ES-I3 (cell line): ENCODE measurements around the gene NRG3.
"Not testable (repeated sequence)": the region's sequence is repeated elsewhere in the genome, so short reads cannot be mapped to it uniquely, and the experiment has no call there.

Experiments
- H3K36me3 ChIP-seq: 2 replicates; pipeline ENCODE4 v1.6.1; 2013; ENCODE audit warnings: mild to moderate bottlenecking, low read length, control low read depth, moderate library complexity; ENCODE audit not compliant: insufficient read depth
- H3K4me1 ChIP-seq: 2 replicates; pipeline ENCODE4 v1.6.1; 2013; ENCODE audit warnings: mild to moderate bottlenecking, control low read depth, low read length; ENCODE audit not compliant: insufficient read depth
- H3K9ac ChIP-seq: 2 replicates; pipeline ENCODE4 v1.6.1; 2013; ENCODE audit warnings: low read depth, mild to moderate bottlenecking, low read length, moderate library complexity
- H3K9me3 ChIP-seq: 2 replicates; pipeline ENCODE4 v1.6.1; 2013; ENCODE audit warnings: mild to moderate bottlenecking, low read length, moderate library complexity; ENCODE audit not compliant: control insufficient read depth, insufficient read depth

Gene NRG3

GRCh38 chr10:82040336-82040735, 165.3 kb downstream of the NRG3 start:
- H3K4me1 ChIP-seq, result peaks cover 12% of the 10 kb centered on the region
- H3K9ac ChIP-seq, result no peak overlapping the region
- no peaks in the 10 kb centered on the region for H3K36me3 ChIP-seq
- H3K9me3 ChIP-seq, result no peaks in the 10 kb centered on the region

GRCh38 chr10:82041018-82041417, 166.0 kb downstream of the NRG3 start:
- Histone ChIP-seq H3K9me3 (no peaks in the 10 kb centered on the region), H3K36me3 (no peaks in the 10 kb centered on the region), H3K4me1 (peaks cover 12% of the 10 kb centered on the region), H3K9ac (no peak overlapping the region)

GRCh38 chr10:82056391-82056790, 181.4 kb downstream of the NRG3 start:
- Histone ChIP-seq H3K9ac (no peak overlapping the region), H3K4me1 (no peaks in the 10 kb centered on the region), H3K9me3 (no peaks in the 10 kb centered on the region), H3K36me3 (no peaks in the 10 kb centered on the region)

- H3K9ac ChIP-seq, H3K4me1 ChIP-seq, H3K9me3 ChIP-seq, H3K36me3 ChIP-seq: not testable (repeated sequence)
These were observed 192.2 kb downstream of the NRG3 start for GRCh38 chr10:82067192-82067591.

- peaks cover 7% of the 10 kb centered on the region; the same call in 1 of the 2 replicates for H3K4me1 ChIP-seq
- H3K36me3 ChIP-seq, result no peaks in the 10 kb centered on the region
These were observed 193.5 kb downstream of the NRG3 start for GRCh38 chr10:82068501-82068900.

GRCh38 chr10:82071231-82071630, 196.2 kb downstream of the NRG3 start:
- Histone ChIP-seq H3K36me3 (no peaks in the 10 kb centered on the region), H3K9ac (no peak overlapping the region), H3K9me3 (no peaks in the 10 kb centered on the region), H3K4me1 (peaks cover 7% of the 10 kb centered on the region; the same call in 1 of the 2 replicates)

More at GRCh38 chr10:82068501-82068900, 193.5 kb downstream of the NRG3 start:
- Histone ChIP-seq H3K9me3 (no peaks in the 10 kb centered on the region), H3K9ac (no peak overlapping the region)

- Histone ChIP-seq H3K9ac (no peak overlapping the region), H3K4me1 (peaks cover 7% of the 10 kb centered on the region; the same call in 1 of the 2 replicates), H3K9me3 (no peaks in the 10 kb centered on the region), H3K36me3 (no peaks in the 10 kb centered on the region)
These were observed 197.1 kb downstream of the NRG3 start for GRCh38 chr10:82072124-82072523.

- no peak overlapping the region for H3K9ac ChIP-seq
- H3K36me3 ChIP-seq, result no peaks in the 10 kb centered on the region
- H3K4me1 ChIP-seq, result no peaks in the 10 kb centered on the region
- H3K9me3 ChIP-seq, result no peaks in the 10 kb centered on the region
These were observed 200.6 kb downstream of the NRG3 start for GRCh38 chr10:82075605-82076004.

GRCh38 chr10:82084496-82084895, 209.5 kb downstream of the NRG3 start:
- Histone ChIP-seq H3K9me3 (no peaks in the 10 kb centered on the region), H3K9ac (no peak overlapping the region), H3K36me3 (no peaks in the 10 kb centered on the region), H3K4me1 (peaks cover 4% of the 10 kb centered on the region; the same call in 1 of the 2 replicates)

GRCh38 chr10:82084904-82085303, 209.9 kb downstream of the NRG3 start:
- Histone ChIP-seq H3K9me3 (no peaks in the 10 kb centered on the region), H3K9ac (no peak overlapping the region), H3K36me3 (no peaks in the 10 kb centered on the region), H3K4me1 (peaks cover 7% of the 10 kb centered on the region; the same call in 1 of the 2 replicates)

GRCh38 chr10:82089327-82089726, 214.3 kb downstream of the NRG3 start:
- peaks cover 7% of the 10 kb centered on the region; the same call in 1 of the 2 replicates for H3K4me1 ChIP-seq
- H3K36me3 ChIP-seq, result no peaks in the 10 kb centered on the region
- H3K9ac ChIP-seq, result no peak overlapping the region
- no peaks in the 10 kb centered on the region for H3K9me3 ChIP-seq

- Histone ChIP-seq H3K9me3 (no peaks in the 10 kb centered on the region), H3K9ac (no peak overlapping the region), H3K36me3 (no peaks in the 10 kb centered on the region), H3K4me1 (peaks cover 7% of the 10 kb centered on the region; the same call in 1 of the 2 replicates)
These were observed 216.4 kb downstream of the NRG3 start for GRCh38 chr10:82091413-82091812.

- no peaks in the 10 kb centered on the region for H3K36me3 ChIP-seq
- no peak overlapping the region for H3K9ac ChIP-seq
- H3K4me1 ChIP-seq, result peaks cover 7% of the 10 kb centered on the region; the same call in 1 of the 2 replicates
- no peaks in the 10 kb centered on the region for H3K9me3 ChIP-seq
These were observed 217.1 kb downstream of the NRG3 start for GRCh38 chr10:82092111-82092510.

GRCh38 chr10:82124713-82125112, 249.7 kb downstream of the NRG3 start:
- no peak overlapping the region for H3K9ac ChIP-seq

GRCh38 chr10:82128527-82128926, 253.5 kb downstream of the NRG3 start:
- Histone ChIP-seq H3K36me3 (no peaks in the 10 kb centered on the region), H3K9me3 (no peaks in the 10 kb centered on the region), H3K9ac (no peak overlapping the region), H3K4me1 (no peaks in the 10 kb centered on the region)

More at GRCh38 chr10:82124713-82125112, 249.7 kb downstream of the NRG3 start:
- Histone ChIP-seq H3K36me3 (no peaks in the 10 kb centered on the region), H3K9me3 (no peaks in the 10 kb centered on the region), H3K4me1 (no peaks in the 10 kb centered on the region)

GRCh38 chr10:82136103-82136502, 261.1 kb downstream of the NRG3 start:
- Histone ChIP-seq H3K9me3 (no peaks in the 10 kb centered on the region), H3K9ac (no peak overlapping the region), H3K36me3 (no peaks in the 10 kb centered on the region), H3K4me1 (no peaks in the 10 kb centered on the region)
